ENCODE data around the gene OMP.

OMP gene

DNA sequence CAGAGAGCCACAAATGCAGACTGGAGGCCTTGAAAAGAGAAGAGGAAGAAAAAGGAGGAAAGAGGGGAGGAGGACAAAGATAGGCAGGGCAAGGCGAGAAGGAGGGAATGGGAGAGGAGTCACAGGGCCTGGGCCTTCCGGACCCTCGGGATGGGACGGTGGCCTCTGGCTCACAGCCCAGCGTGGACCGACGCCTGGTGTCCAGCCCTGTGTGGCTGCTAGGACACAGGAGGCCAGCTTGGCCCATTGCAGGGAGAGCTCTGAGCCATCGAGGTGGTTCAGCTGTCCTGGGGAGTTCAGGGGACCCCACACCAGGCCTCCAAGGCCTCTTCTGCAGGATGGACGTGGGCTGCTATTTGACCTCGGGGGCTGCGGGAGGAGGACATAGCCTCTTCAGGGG lies 34.8 kb downstream of the OMP start:
- in situ Hi-C loops (cut with HindIII; ENCODE audit: low sequenced_read_pairs): no loop called here

DNA sequence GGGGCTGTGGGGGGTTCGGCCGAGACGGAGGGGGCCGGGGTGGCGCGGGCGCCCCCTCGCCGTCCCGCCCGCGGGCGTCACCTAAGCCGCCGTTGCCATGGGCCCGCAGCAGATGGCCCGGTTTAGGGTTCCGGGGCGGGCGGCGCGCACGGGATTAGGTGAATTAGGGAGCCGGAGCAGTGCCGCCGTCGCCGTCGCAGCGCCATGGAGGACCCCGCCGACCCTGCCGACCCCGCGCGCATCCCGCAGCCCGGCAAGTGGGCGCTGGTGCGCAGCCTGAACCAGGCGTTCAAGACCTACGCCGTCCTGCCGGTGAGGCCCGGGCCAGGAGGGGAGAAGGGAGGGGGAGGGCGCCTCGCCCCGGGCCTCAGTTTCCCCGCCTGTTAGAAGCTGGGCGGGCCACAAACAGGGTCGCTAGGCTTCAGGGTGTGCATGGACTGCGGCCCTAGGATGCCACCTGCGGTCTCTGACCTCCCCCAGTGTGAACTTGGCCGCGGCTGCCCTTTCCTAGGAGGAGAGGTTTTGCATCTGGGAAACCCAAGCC lies 35.5 kb downstream of the OMP start:
- in situ Hi-C loops (cut with HindIII; ENCODE audit: low sequenced_read_pairs): no loop called here

DNA sequence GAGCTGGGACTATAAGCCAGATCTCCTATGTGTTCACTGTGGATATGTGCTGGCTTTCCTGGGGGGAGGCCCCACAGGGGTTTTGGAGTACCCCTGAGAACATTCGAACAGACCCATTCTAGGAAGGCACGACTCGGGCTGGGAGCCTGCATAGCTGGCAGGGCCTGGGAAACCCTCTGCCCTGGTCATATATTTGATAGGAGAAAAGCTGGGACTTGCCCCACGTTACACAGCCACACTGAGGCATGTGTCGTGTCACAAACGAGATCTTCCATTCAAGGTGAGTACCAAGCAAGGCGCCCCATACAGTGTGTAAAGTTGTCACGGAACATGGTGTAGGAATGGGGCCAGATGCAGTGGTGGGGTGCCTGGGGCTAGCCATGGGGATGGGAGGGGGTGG lies 36.6 kb downstream of the OMP start:
- in situ Hi-C loops (cut with HindIII; ENCODE audit: low sequenced_read_pairs): no loop called here

DNA sequence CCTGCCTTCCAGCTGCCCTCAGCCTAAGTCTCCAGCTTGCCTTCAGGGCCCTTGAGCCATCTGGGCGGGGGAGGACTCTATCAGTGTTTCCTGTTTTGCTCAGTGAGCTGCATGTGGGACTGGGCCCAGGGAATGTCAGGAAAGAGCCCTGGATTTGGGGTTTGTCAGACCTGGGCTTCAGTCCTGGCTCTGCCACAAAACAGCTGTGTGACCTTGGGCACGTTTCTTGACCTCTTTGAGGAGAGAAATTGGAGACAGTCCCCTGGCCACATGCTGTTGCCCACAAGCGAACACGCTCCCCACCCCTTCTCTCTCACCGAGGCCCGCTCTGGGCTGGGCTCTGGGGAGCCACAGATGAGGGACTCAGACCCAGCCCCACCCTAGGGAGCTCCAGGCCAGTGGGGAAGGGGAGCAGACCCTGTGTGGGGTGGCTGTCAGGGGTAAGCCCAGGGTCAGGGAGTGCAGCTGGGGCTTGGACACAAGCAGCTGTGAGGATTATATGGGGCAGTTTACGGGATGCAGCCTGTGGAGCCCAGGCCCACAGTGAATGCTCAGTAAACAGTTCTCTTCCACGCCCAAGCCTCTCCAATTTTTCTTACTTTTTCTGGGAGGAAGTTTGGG lies 37.7 kb downstream of the OMP start:
- in situ Hi-C loops (cut with HindIII; ENCODE audit: low sequenced_read_pairs): no loop called here

DNA sequence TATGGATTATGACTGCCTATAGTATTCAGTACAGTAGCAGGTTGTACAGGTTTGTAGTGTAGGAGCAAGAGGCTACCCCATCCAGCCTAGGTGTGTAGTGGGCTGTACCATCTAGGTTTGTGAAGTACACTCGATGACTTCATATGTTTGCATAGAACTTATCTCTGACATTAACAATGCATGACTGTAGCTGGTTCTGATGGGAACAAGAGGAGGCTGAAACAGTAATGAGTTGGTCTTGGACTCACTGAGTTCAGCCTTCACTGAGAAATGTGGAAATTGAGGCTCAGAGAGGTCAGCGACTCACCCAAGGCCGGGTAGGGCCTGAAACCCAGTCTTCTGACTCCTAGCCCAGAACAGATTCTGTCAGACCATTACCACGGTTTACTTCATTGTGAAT lies 38.4 kb downstream of the OMP start:
- in situ Hi-C loops (cut with HindIII; ENCODE audit: low sequenced_read_pairs): no loop called here

DNA sequence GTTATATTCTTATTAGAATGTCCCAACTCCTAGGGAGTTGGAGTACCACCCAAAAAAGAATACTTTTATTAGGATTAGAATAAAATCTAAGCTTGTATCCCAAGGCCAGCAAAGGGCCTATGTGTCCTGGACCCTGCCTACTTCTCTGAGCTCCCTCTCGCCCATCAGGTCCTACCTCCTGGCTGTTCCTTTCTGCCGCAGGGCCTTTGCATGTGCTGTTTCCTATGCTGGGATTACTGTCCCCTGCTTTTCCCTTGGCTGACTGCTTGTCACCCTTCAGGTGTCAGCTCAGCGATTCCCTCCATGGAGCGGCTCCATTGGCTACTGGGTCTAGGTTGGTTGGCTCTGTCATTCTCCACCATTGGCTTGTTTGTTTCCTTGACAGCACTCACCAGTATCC lies 38.8 kb downstream of the OMP start:
- in situ Hi-C loops (cut with HindIII; ENCODE audit: low sequenced_read_pairs): no loop called here

DNA sequence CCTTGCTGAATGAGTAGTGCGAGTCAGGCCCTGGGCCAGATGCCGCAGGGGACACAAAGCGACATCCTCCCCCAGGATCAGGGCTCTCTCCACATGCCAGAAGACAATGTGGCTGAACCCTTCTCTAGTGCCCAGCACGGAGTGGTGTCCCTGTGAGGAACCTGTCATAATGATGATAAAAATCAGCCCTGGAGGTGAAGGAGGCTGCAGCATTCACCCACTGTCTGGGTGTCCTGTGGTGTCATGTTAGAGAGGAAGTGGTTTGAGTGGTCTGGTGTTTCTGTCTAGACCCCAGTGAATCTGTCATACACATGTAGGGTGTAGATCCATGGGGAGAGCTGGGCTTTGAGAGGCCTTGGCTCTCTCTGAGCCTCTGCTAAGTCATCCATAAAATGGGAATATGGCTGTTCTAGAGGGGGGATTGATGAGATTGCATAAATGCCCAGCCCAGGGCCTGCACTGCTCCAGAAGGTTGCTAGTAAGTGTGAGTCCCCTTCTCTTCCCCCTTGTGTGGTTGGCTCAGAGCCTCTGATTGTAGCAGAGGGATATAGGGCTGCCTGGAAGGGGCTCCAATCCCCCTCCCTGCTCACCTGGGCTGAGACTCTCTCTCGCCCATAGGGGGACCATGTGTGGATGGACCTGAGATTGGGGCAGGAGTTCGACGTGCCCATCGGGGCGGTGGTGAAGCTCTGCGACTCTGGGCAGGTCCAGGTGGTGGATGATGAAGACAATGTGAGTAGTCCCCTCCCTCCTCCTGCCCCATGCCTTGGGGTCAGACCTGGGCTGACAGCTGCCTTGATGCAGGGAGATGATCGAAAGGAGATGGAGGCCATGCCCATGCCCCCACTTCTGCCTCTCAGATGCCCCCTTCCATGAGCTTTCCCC lies 39.7 kb downstream of the OMP start:
- in situ Hi-C loops (cut with HindIII; ENCODE audit: low sequenced_read_pairs): no loop called here

DNA sequence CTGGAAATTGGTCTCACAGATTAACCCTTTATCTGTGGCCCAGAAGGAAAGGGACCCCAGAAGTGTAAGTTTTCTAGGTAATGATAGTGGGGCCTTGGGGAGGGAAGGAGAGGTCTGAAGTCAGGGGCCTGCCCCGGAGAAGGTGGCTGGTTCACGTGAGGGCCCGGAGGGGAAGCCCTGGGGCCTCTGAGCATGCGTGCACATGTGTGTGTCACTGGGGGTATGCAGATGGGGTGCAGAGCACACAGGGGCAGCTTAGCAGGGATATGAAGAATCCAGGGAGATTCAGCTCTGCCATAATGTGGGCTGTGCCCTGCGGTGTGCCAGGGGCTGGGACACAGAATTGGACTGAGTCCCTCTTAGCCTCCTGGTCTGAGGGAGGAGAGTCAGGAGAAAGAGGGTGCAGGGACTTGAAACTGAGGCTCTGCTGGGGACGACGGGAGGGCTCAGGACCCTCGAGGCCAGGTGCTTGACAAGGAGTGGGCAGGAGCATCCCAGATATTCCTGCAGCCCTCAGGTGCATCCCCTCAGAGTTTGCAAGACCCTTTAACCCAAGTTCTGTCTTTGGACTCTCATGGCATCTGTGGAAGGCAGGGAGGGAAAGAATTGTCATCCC lies 40.9 kb downstream of the OMP start:
- in situ Hi-C loops (cut with HindIII; ENCODE audit: low sequenced_read_pairs): no loop called here

DNA sequence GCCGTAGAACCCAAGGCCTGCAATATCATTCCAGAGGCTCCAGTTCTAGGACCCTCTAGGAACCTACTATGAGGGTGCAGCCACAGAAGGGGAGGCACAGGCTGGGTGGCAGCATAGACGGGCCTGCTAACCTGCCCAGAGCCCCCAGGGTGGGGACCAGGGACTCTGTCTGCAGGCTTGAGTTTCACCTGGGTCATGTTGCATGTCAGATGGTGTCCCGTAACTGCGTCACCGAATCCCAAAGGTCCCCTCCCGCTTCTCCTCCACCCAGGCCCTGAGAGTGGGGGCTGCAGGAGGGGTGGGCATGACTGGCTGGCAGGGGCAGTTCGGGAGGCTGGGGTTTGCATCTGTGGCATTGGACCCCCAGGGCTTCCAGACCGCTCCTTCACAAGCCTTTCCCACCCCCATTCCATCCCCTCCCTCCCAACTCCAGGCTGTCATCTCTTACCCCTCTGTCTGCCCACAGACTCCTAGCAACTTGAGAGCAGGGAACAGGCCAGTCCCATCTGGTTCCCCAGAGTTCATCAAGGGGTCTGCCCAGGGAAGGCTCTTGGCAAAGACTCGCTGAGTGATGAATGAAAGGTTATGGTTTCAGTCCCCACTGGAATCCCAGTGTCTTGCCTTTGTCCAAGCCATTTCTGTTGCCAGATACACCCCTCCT lies 41.7 kb downstream of the OMP start:
- in situ Hi-C loops (cut with HindIII; ENCODE audit: low sequenced_read_pairs): no loop called here

DNA sequence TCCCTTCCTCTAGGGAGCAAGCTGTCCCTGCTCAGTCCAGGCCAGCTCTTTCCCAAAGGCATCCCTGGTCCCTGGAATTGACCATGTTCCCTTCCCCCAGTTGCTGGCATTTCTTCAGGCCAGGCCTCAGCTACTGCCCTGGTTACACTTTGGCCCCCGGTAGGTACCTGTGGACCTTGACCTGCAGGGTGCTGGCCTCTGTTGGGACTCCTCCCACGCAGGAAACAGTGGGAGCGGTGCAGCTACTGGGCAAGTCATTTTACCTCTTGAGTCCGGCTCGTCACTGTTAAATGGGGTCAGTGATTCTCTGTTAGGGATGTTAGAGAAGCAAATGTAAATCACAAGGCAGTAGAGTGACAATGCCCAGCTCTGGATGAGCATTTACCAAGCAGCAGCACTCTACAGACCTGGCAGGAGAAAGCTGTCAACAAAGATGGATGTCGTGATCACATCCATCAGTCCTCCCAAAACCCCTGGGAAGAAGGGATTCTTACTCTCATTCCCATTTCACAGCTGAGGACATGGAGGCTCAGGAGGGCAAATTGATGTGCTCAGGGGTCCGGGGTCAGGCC lies 42.3 kb downstream of the OMP start:
- in situ Hi-C loops (cut with HindIII; ENCODE audit: low sequenced_read_pairs): no loop called here

DNA sequence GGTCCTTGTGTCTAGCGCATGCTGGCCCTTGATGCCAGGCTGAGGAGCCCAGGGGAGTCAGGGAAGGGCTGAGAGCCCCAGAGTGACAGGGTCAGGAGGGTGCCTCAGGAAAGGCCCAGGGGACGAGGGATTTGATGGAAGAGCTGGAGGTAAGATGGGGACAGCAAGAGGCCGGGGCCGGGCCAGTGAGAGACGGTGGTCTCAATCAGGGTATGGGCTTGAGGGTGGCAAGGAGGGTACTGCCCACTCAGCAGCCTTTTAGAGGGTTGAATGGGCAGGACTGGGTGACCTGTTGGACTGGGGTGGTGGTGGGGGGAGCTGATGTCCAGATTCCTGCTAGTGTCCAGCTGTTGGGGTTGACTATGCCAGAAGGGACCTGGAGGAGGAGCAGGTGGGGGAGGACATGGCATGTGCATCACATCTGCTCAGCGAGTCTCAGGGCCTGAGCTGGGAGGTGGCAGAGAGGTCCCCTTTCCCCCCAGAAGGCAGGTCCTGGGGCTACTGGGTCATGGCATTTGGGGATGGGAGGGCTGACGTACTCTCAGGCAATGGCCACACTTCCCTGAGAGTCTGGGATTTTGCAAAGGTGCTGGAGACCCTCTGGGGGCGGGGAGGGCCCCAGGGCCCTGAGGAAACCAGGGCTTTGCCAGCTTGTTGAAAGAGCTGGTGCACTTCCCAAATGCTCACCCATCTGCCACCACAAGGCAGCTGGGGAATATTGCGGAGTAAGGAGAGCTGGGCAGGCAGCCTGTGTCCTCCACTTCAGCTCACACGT lies 43.8 kb downstream of the OMP start:
- in situ Hi-C loops (cut with HindIII; ENCODE audit: low sequenced_read_pairs): no loop called here

DNA sequence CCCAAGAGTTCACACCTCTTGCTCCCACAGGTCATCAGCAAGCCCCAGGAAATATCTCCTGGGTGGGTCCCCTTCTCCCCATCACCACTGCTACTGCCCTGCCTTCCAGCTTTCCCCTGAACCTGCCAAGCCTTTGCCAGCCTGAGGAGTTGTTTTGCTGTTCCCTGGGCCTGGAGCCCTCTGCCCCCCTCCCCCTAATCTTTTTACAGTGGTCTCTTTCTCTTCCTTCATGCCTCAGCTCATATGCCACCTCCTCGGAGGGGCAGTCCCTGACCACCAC lies 44.3 kb downstream of the OMP start:
- in situ Hi-C loops (cut with HindIII; ENCODE audit: low sequenced_read_pairs): no loop called here

DNA sequence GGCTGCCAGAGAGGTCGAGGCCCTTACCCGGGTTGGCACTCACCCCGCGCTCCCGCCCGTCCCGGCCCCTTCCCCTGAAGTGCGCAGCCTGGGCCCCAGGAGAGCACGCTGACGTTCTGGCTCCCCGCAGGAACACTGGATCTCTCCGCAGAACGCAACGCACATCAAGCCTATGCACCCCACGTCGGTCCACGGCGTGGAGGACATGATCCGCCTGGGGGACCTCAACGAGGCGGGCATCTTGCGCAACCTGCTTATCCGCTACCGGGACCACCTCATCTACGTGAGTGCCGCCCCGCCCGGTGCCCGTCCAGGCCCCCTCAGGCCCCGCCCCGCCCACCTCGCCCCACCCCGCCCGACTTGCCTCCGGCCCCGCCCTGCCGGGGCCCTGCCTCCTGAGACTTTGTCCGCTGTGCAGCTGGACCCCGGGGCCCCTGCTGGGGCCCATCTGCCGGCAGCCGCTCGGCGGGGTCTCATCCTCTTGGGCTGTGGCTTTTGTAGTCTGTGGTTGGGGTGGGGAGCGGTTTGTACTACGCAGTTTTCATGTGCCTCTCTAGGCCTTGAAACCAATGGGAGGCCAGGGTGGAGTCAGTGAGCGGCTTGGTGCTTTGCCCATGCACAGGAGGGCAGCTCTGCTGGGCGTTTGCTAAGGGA lies 45.2 kb downstream of the OMP start:
- in situ Hi-C loops (cut with HindIII; ENCODE audit: low sequenced_read_pairs): no loop called here

DNA sequence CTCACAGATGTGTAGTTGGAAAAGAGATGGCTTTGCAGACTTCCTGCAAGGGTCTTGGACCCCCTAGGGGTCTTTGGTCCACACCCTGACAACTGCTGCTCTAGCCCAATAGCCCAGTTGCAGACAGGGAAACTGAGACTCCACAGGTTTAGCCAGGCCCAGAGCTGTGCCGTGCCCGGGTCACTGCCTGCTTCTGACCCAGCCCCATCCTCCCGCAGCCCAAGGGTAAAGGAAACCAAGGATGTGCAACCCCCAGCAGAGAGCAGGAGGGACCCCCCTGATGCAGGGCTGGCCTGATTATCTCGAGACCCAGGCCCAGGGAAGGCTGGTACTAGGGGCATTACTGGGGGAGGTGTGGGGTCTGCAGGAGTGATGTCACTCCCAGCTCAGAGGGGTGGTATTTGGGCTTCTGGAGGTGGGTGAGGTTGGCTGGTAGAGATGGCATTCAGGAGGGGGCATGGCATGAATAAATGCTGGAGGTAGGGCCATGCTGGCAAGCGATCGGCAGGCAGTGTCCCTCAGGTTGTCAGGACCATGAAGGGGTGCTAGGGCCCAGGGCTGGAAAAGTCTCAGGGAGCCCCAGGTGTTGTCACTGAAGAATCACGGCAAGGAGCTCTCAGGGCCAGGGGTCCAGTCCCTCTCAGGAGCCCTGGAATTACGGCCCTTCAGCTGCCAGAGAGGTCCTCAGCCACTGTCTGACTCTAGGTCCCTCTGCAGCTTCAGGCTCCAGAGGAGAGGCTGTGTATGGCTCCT lies 46.5 kb downstream of the OMP start:
- in situ Hi-C loops (cut with HindIII; ENCODE audit: low sequenced_read_pairs): no loop called here

DNA sequence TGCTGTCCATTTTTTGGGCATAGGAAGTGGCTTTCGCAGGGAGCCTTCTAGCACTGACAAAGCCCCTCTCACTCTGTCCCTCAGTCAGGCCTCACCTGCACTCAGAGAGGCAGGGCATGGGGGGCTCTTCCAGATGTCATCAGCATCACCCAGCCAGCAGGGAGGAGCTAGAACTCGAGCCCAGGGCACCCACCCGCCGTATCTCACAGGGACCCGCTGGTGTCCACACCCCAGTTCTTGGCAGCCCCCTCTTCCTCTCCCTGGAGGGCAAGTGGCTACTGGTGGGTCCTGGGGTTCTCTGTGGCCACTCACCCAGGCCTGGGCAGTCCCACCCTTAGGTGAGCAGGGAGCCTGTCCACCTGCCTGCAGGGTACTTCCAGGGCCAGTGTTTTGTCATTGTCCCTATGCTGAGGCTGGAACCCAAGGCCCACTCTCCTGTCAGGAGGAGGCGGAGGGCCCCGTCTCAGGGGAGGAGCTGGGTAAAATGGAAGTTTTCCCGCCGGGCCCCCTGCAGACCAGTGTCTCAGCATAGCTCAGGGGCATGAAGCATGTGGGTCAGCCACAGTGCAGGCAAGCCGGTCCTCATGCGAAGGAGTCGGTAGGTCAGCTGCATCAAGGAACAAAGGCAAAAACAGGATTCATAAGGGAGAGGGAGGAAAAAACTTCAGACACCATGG lies 47.2 kb downstream of the OMP start:
- in situ Hi-C loops (cut with HindIII; ENCODE audit: low sequenced_read_pairs): no loop called here

DNA sequence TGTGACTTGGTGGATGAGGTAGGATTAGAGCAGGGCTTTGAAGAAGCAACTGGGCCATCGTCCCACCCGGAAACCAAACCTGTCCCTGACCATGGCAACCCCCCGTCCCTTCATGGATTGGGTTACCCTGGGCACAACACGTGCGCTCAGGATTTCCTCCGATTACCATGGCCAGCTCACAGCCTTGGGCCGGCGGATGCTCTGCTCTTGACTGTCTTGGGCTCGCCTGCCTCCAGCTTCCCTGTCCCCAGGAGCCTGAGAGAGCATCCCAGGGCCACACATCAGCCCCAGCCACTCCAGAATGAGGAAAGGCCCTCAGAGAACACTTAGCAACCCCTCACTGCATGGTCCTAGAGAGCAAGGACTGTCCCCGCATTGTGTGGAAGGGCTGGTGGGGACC lies 48.2 kb downstream of the OMP start:
- in situ Hi-C loops (cut with HindIII; ENCODE audit: low sequenced_read_pairs): no loop called here

DNA sequence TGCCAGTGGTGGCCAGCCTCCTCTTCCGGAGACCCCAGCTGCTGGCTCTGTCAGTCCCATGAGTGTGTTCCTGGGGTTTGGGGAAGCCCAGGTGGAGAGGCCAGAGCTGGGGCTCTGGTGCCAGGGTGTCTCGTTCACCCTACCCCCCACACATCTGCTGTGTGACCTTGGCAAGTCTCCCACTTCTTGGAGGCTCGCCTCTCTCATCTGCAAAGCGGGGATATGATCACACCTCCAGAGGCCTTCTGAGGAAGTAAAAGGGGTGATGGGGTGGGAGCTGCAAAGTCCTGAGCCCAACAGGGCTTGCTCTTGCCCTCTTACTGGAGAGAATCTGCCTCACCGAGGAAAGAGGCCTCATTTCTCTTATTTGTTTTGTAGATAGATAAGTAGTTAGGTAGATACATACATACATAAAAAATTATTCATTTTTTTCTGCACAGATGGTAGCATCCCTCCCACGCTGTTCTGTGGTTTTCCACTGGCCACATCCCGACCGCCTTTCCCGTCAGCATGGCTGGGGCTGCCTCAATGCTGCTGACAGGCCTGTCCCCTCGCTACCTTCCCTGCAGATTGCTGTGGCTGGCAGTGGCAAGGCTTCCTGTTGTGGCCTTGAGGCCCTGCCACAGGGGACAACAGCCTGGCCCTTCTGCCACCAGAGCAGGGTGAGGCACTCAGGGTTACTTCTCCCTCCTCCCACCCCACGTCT lies 49.3 kb downstream of the OMP start:
- in situ Hi-C loops (cut with HindIII; ENCODE audit: low sequenced_read_pairs): no loop called here

DNA sequence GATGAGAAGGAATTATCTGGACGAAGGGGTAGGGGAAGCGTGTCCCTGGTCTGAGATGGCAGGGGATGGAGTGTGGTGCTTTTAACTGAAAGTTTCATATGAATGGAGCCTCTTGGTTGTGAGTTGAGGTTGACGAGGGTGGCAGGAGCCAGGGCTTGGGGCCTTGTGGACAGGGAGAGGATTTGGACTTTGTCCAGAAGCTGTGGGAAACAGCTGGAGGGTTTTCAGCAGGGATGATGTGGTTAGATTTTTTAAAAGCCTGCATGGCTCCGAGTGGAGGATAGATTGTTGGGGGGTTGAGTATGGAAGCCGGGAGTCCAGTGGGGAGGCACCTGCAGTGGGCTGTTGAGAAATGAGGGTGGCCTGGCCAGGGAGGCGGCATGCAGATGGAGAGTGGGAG lies 50.2 kb downstream of the OMP start:
- in situ Hi-C loops (cut with HindIII; ENCODE audit: low sequenced_read_pairs): no loop called here

Data from DLD1 (cell line).